ENCODE results near the gene ZFP36.

GRCh38 chr19:39403331-39404312, 3.0 kb upstream of the ZFP36 start:
- no peak for TF ChIP-seq EZH2 (IDR thresholded peaks at IDR 0.05; ENCODE audit: low read depth, low read length, severe bottlenecking)
- peak in 1 of 2 experiments; percentile 94; a peak in 2 of 3 replicates for TF ChIP-seq POLR2A (IDR thresholded peaks at IDR 0.05; ENCODE audit: control extremely low read depth in 1 of 2, low read depth in 2 of 2, low read length in 2 of 2)
- TF ChIP-seq CTCF (IDR thresholded peaks at IDR 0.05; ENCODE audit: control extremely low read depth in 1 of 3, insufficient read depth in 1 of 3, low read depth in 1 of 3, low read length in 3 of 3): no peak
- TF ChIP-seq EP300 (IDR thresholded peaks at IDR 0.05; ENCODE audit: borderline replicate concordance in 1 of 2, low read depth in 2 of 2, low read length in 2 of 2): peak in 1 of 2 experiments; percentile 69; a peak in 1 of 3 replicates
- TF ChIP-seq BCL11A (IDR thresholded peaks at IDR 0.05; ENCODE audit: low read depth in 2 of 2, low read length in 2 of 2): no peak
- peak; percentile 77 for TF ChIP-seq TAF1 (IDR thresholded peaks at IDR 0.05; ENCODE audit: low read depth, low read length)
- TF ChIP-seq SIN3A (conservative IDR thresholded peaks at IDR 0.05 in 1 of 2, IDR thresholded peaks at IDR 0.05 in 1 of 2; ENCODE audit: low read depth in 1 of 2, low read length in 2 of 2): no peak; a peak in 1 of 4 replicates
- TF ChIP-seq JUND (IDR thresholded peaks at IDR 0.05; ENCODE audit: low read length): peak; percentile 74
- TF ChIP-seq NANOG (IDR thresholded peaks at IDR 0.05; ENCODE audit: insufficient read depth, low read depth, low read length, poor library complexity, severe bottlenecking): no peak
- peak; percentile 67; the same call in 1 of the 2 replicates for TF ChIP-seq POLR2AphosphoS5 (IDR thresholded peaks at IDR 0.05; ENCODE audit: low read depth, low read length)

Data from H1 (cell line).